ENCODE data around the gene PIAS1. TPM values are rescaled to one million over a fixed set of nuclear protein-coding genes. Genes with fewer than 3 reads are reported as not detected.
A peak's percentile ranks its signal among the peaks of the same experiment; 100 is the strongest.

Gene PIAS1
- polyA plus RNA-seq, 2 of the 4 experiments (the other 2 are of a cell fraction): 23.2 to 49.5 TPM

DNA sequence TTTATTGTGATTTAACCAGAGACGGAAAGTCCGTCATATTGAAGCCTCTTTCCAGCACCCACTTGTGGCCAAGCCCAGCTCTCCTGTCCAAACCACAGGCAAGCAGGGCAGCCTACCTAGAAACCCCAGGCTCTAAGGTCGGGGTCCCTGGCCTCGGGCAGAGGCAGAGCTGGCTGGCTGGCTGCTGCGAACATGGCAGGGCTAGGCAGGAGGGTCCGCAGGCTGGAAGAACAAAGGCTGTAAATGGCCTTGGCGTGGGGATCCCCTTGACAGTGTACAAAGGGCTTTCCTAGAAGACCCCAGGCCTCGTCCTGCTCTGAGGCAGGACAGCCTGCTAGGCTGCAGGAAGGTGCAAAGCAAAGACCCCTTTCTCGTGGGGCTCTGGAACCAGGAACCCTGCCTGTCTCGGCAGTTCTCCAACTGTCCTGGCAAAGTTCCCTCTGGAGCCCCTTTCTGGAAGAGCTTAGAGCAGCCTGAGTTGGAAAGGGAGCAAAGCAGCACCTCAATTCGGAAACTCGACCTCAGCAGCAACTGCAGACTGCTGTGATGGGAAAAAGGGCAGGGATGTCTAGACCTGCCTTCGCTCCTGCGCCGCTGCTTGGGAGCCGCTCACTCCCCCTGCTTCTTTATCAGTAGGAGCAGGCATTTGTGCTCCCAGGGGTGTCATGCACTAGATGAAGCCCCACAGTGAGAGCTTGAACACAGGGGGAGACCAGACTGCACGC, 142.5 kb downstream of the PIAS1 start:
- DNase-seq (ENCODE audit: low read depth in 1 of 2, low spot score in 1 of 2): no peak
- 91% methylated on average over 17 of the region's 17 CpGs for WGBS (ENCODE audit: missing lambda C conversion rate)
- no peak for ATAC-seq
- ChIA-PET POLR2A (no interaction called here), CTCF (interaction anchor here (0.6 to 6.3 kb wide), 10 partner anchors 9 to 677 kb away, joined by 3 to 42 read pairs (median 3); no protein-coding TSS in a partner anchor)
- no peak overlapping the region for H3K27ac ChIP-seq
- H3K4me2 ChIP-seq: no peak overlapping the region
- TF ChIP-seq JUN (IDR thresholded peaks at IDR 0.05): no peak
- TF ChIP-seq CEBPB (IDR thresholded peaks at IDR 0.05): no peak
- 0 out of 2 replicates have a peak, but pooled peaks have one; percentile 7 for TF ChIP-seq POLR2AphosphoS2 (conservative IDR thresholded peaks at IDR 0.05; ENCODE audit: low read length)
- no peak overlapping the region for H3K4me3 ChIP-seq
- H3K9me3 ChIP-seq: no peaks in the 10 kb centered on the region
- FAIRE-seq: no peak
- no peaks in the 10 kb centered on the region for H3K4me1 ChIP-seq

DNA sequence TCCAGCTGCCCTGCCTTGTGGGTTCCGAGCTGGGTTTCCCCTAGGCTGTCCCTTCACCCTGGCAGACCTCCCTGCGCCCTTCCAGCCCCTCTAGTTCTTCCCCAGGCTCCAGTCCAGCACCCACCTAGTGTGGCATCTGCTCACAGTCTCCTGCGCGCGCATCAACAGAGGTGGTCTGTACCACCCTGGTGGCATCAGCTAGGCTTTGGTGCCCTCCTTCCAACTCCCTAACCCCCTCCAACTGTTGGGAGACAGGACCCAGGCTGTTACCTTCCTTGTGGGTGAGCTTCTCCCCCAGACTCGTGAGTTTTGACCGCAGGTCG, 143.0 kb downstream of the PIAS1 start:
- 96% methylated on average over 8 of the region's 8 CpGs for WGBS (ENCODE audit: missing lambda C conversion rate)
- H3K9me3 ChIP-seq: no peaks in the 10 kb centered on the region
- no peak for TF ChIP-seq NR3C1 (IDR thresholded peaks at IDR 0.05)
- no peak for TF ChIP-seq MAFK (IDR thresholded peaks at IDR 0.05; ENCODE audit: partially characterized antibody)
- no peak for TF ChIP-seq CHD4 (IDR thresholded peaks at IDR 0.05; ENCODE audit: borderline replicate concordance)
- TF ChIP-seq MAZ (IDR thresholded peaks at IDR 0.05; ENCODE audit: borderline replicate concordance, low read depth, low read length): no peak
- TF ChIP-seq EHF (CRISPR knock-in tag; IDR thresholded peaks at IDR 0.05): no peak
- TF ChIP-seq, protein P1, sequence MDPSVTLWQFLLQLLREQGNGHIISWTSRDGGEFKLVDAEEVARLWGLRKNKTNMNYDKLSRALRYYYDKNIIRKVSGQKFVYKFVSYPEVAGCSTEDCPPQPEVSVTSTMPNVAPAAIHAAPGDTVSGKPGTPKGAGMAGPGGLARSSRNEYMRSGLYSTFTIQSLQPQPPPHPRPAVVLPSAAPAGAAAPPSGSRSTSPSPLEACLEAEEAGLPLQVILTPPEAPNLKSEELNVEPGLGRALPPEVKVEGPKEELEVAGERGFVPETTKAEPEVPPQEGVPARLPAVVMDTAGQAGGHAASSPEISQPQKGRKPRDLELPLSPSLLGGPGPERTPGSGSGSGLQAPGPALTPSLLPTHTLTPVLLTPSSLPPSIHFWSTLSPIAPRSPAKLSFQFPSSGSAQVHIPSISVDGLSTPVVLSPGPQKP (IDR thresholded peaks at IDR 0.05; ENCODE audit: low read depth, low read length): no peak
- TF ChIP-seq, protein P2, sequence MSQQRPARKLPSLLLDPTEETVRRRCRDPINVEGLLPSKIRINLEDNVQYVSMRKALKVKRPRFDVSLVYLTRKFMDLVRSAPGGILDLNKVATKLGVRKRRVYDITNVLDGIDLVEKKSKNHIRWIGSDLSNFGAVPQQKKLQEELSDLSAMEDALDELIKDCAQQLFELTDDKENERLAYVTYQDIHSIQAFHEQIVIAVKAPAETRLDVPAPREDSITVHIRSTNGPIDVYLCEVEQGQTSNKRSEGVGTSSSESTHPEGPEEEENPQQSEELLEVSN (IDR thresholded peaks at IDR 0.05; ENCODE audit: borderline replicate concordance, low read depth): no peak
- TF ChIP-seq RCOR1 (IDR thresholded peaks at IDR 0.05; ENCODE audit: low read depth, low read length): no peak
- TF ChIP-seq HOXB13 (CRISPR knock-in tag; IDR thresholded peaks at IDR 0.05; ENCODE audit: low read depth): no peak
- no peak for TF ChIP-seq ESRRA (IDR thresholded peaks at IDR 0.05; ENCODE audit: borderline replicate concordance, low read length)
- TF ChIP-seq RAD21 (conservative IDR thresholded peaks at IDR 0.05 in 1 of 2, IDR thresholded peaks at IDR 0.05 in 1 of 2): no peak
- TF ChIP-seq TFCP2L1 (CRISPR knock-in tag; IDR thresholded peaks at IDR 0.05): no peak
- no peak for TF ChIP-seq NFE2L2 (conservative IDR thresholded peaks at IDR 0.05; ENCODE audit: low read length)
- TF ChIP-seq GATA3 (IDR thresholded peaks at IDR 0.05; ENCODE audit: borderline replicate concordance): no peak
- no peak for TF ChIP-seq ZFP36 (IDR thresholded peaks at IDR 0.05; ENCODE audit: borderline replicate concordance, partially characterized antibody)
- no peak for ATAC-seq
- H3K4me3 ChIP-seq: no peak overlapping the region
- FAIRE-seq: no peak
- CTCF ChIA-PET: interaction anchor here (1.0 to 6.3 kb wide), 6 partner anchors 9 to 70 kb away, joined by 3 to 42 read pairs (median 3); no protein-coding TSS in a partner anchor
- POLR2A ChIA-PET: no interaction called here
- DNase-seq (ENCODE audit: low read depth in 1 of 2, low spot score in 1 of 2): no peak
- H3K4me2 ChIP-seq: no peak overlapping the region
- no peaks in the 10 kb centered on the region for H3K4me1 ChIP-seq
- no peak overlapping the region for H3K27ac ChIP-seq

DNA sequence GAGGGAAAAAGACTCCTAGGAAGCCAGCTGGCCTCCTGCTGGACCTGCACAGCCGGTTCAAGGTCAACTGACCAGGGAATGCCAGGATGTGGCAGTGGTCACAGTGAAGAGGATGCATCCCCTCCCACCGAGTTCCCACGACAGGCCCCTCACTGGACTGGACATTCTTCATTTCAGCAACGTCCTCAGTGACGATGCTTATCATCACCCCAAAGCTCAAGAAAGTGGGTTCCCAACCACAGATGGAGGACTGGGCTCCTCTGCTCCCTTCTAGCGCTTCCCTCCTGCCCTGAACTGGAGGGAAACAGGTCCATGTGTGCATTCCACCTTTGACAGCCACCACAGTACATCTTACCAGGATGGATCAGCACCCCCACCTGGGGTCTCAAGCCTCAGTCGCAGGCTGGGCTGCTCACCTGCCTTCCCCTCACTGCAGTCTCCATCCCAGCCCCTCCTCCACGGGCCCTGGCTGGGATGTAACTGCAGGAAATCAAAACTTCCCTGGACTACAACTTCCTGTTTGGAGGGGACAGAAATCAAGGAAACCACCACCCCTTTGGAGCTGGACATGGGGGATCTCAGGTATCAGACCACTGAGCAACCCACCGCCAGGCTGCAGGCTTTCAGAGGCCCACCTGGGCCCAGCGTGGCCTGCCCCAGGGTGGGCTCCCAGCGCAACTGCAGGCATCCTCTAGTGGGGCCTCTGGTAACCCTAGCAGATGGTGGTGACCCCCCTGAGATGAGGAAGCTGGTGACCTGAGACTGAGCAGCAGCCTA, 143.7 kb downstream of the PIAS1 start:
- H3K4me3 ChIP-seq: no peak overlapping the region
- H3K4me1 ChIP-seq: no peaks in the 10 kb centered on the region
- FAIRE-seq: no peak
- ATAC-seq: no peak
- ChIA-PET CTCF (interaction anchor here (0.6 to 6.3 kb wide), 7 partner anchors 8 to 768 kb away, joined by 3 to 42 read pairs (median 3); no protein-coding TSS in a partner anchor), POLR2A (no interaction called here)
- DNase-seq (ENCODE audit: low read depth in 1 of 2, low spot score in 1 of 2): no peak
- no peak overlapping the region for H3K27ac ChIP-seq
- no peaks in the 10 kb centered on the region for H3K9me3 ChIP-seq
- 93% methylated on average over 11 of the region's 11 CpGs for WGBS (ENCODE audit: missing lambda C conversion rate)
- TF ChIP-seq, protein P3, sequence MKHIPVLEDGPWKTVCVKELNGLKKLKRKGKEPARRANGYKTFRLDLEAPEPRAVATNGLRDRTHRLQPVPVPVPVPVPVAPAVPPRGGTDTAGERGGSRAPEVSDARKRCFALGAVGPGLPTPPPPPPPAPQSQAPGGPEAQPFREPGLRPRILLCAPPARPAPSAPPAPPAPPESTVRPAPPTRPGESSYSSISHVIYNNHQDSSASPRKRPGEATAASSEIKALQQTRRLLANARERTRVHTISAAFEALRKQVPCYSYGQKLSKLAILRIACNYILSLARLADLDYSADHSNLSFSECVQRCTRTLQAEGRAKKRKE (CRISPR knock-in tag; IDR thresholded peaks at IDR 0.05; ENCODE audit: low read depth): no peak
- H3K4me2 ChIP-seq: no peak overlapping the region
